PC-9 (cell line): ENCODE data around the gene TSACC. TPM values are rescaled to one million over a fixed set of nuclear protein-coding genes. Genes with fewer than 3 reads are reported as not detected.

ENCODE experiments used
- BruUV-seq: library from RNA; stranded (reverse); fragments of 400-500 nt; replicated peaks from 2 replicates; lab custom pipeline; 2021; lab: Mats Ljungman, UMichigan
- CTCF ChIA-PET: fragments of 300-600 bp; sonication (Branson Sonifier 250); formaldehyde crosslinking; loops from one replicate; lab custom pipeline; 2022; ENCODE audit warnings: antibody characterized with exemption; lab: Charles Lee
- POLR2A ChIA-PET: fragments of 300-600 bp; sonication (Branson Sonifier 250); formaldehyde crosslinking; loops from one replicate; lab custom pipeline; 2022; ENCODE audit warnings: antibody characterized with exemption; ENCODE audit not compliant: unreplicated experiment; lab: Charles Lee
- DNase-seq, 2 experiments: peaks; one replicate each; pipeline versions ENCODE4 v3.0.0 to v3.0.0-alpha.2; 2015 to 2022; ENCODE audit warnings: mixed read lengths in 1 of 2
- H2AFZ ChIP-seq: fragments of 200-600 bp; sonication (generic); 2 replicates; pipeline ENCODE4 v1.8.1; 2017; ENCODE audit warnings: antibody characterized with exemption
- H3F3A ChIP-seq: fragments of 200-600 bp; sonication (generic); 2 replicates; pipeline ENCODE4 v1.8.1; 2017; ENCODE audit warnings: antibody characterized with exemption, mild to moderate bottlenecking, low read depth; ENCODE audit not compliant: insufficient read depth
- H3K27ac ChIP-seq: fragments of 200-600 bp; sonication (generic); 2 replicates; pipeline ENCODE4 v1.6.1; 2016; ENCODE audit warnings: mixed run types
- H3K27me3 ChIP-seq: fragments of 200-600 bp; sonication (generic); 2 replicates; pipeline ENCODE4 v1.6.1; 2016; ENCODE audit warnings: low read depth, mixed run types; ENCODE audit not compliant: insufficient read depth
- H3K36me3 ChIP-seq: fragments of 200-600 bp; sonication (generic); 2 replicates; pipeline ENCODE4 v1.6.1; 2016; ENCODE audit warnings: low read depth, mixed run types
- H3K4me1 ChIP-seq: fragments of 200-600 bp; sonication (generic); replicated peaks from 2 replicates; pipeline ENCODE4 v1.6.1; 2016; ENCODE audit warnings: mixed run types; ENCODE audit not compliant: insufficient read depth
- H3K4me2 ChIP-seq: fragments of 200-600 bp; sonication (generic); 2 replicates; pipeline ENCODE4 v1.6.1; 2017; ENCODE audit warnings: mixed run types
- H3K4me3 ChIP-seq: fragments of 200-600 bp; sonication (generic); 2 replicates; pipeline ENCODE4 v1.6.1; 2016; ENCODE audit warnings: mixed run types
- H3K79me2 ChIP-seq: fragments of 200-600 bp; sonication (generic); 2 replicates; pipeline ENCODE4 v1.6.1; 2017; ENCODE audit warnings: low read depth, mixed run types
- H3K9me2 ChIP-seq: fragments of 200-600 bp; sonication (generic); 2 replicates; pipeline ENCODE4 v1.8.1; 2017; ENCODE audit warnings: mild to moderate bottlenecking; ENCODE audit not compliant: insufficient read depth
- H3K9me3 ChIP-seq: fragments of 200-600 bp; sonication (generic); 2 replicates; pipeline ENCODE4 v1.8.1; 2016; ENCODE audit warnings: low read depth; ENCODE audit not compliant: insufficient read depth
- H4K20me1 ChIP-seq: fragments of 200-600 bp; sonication (generic); 2 replicates; pipeline ENCODE4 v1.8.1; 2017; ENCODE audit not compliant: insufficient read depth
- EZH2 ChIP-seq: fragments of 200-600 bp; sonication (generic); IDR thresholded peaks from 2 replicates; pipeline ENCODE4 v1.8.0; 2017; ENCODE audit warnings: antibody characterized with exemption, low read depth
- intact Hi-C: fragments of 100-400 bp; cut with micrococcal nuclease; formaldehyde crosslinking; loops from one replicate; pipeline ENCODE4 v1.10.0; 2022; ENCODE audit not compliant: unreplicated experiment
- total RNA-seq: library from RNA; stranded (reverse); gene quantifications from 2 replicates; pipeline ENCODE4 v1.2.3, GENCODE V29; 2021
- TF ChIP-seq, protein P1 (sequence below): fragments of 200-600 bp; sonication (generic); conservative IDR thresholded peaks from 2 replicates; pipeline ENCODE4 v1.6.1; 2017; ENCODE audit warnings: mixed run types, antibody characterized with exemption, mild to moderate bottlenecking, moderate library complexity

The TSACC gene
- total RNA-seq, 1 experiment from 2014 or later = 1.3 TPM

DNA sequence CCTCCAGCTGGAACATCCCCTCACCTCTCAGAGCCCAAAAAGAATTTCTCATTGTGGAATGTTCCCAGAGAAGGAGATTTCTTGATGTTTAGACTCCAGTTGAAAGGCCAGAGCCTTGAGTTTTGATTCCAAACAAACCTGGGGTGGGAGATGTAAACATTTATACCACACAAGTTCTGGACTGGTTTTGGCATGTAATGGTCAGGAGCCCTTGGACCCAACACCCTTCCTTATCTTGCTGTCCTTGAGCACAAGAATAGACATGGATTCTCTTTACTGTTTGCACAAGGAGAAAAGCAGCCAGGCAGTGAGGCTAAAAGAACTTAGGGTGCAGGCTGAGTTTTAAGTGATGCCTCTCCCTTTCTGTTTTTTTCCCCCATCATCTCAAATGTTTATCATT is 35.2 kb downstream of the TSACC start:
- no TSS peak for BruUV-seq
- no peaks in the 10 kb centered on the region for H3K36me3 ChIP-seq
- no peaks in the 10 kb centered on the region for H4K20me1 ChIP-seq
- H3F3A ChIP-seq = peaks cover 11% of the 10 kb centered on the region; the same call in 1 of the 2 replicates
- H3K4me2 ChIP-seq = no peak overlapping the region
- peaks cover 37% of the 10 kb centered on the region for H3K4me1 ChIP-seq
- DNase-seq = no peak
- CTCF ChIA-PET = interaction anchor here (1.0 kb wide), 1 partner anchor 73 kb away, joined by 3 read pairs; no protein-coding TSS in a partner anchor
- TF ChIP-seq, protein P1, sequence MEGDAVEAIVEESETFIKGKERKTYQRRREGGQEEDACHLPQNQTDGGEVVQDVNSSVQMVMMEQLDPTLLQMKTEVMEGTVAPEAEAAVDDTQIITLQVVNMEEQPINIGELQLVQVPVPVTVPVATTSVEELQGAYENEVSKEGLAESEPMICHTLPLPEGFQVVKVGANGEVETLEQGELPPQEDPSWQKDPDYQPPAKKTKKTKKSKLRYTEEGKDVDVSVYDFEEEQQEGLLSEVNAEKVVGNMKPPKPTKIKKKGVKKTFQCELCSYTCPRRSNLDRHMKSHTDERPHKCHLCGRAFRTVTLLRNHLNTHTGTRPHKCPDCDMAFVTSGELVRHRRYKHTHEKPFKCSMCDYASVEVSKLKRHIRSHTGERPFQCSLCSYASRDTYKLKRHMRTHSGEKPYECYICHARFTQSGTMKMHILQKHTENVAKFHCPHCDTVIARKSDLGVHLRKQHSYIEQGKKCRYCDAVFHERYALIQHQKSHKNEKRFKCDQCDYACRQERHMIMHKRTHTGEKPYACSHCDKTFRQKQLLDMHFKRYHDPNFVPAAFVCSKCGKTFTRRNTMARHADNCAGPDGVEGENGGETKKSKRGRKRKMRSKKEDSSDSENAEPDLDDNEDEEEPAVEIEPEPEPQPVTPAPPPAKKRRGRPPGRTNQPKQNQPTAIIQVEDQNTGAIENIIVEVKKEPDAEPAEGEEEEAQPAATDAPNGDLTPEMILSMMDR = no peak
- no peak for TF ChIP-seq EZH2
- intact Hi-C loops = no loop called here
- no peaks in the 10 kb centered on the region for H3K27me3 ChIP-seq
- H3K79me2 ChIP-seq = no peaks in the 10 kb centered on the region
- no peak overlapping the region for H2AFZ ChIP-seq
- no peak overlapping the region for H3K27ac ChIP-seq
- no peak overlapping the region for H3K4me3 ChIP-seq
- H3K9me3 ChIP-seq = no peaks in the 10 kb centered on the region
- POLR2A ChIA-PET = no interaction called here
- no peaks in the 10 kb centered on the region for H3K9me2 ChIP-seq

DNA sequence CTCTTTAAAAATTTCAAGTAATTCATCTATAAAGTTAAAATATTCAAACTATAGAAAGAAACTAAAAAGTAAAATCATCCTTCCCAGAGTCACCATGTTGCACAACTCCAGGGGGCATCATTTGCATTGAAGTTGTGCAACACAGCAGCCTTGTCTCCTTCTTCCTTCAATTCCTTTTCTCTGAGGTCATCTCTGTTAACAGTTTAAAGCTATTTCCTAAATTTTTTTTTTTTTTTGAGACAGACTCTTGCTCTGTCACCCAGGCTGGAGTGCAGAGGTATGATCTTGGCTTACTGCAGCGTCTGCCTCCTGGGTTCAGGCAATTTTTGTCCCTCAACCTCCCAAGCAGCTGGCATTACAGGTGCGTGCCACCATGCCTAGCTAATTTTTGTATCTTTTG is 37.8 kb downstream of the TSACC start:
- POLR2A ChIA-PET = no interaction called here
- intact Hi-C loops = no loop called here

GRCh38 chr1:156376958-156377919 is 38.9 kb downstream of the TSACC start:
- H3F3A ChIP-seq = peaks cover 16% of the 10 kb centered on the region; the same call in 1 of the 2 replicates
- no peaks in the 10 kb centered on the region for H3K79me2 ChIP-seq
- ChIA-PET CTCF (interaction anchor here (0.7 kb wide), 1 partner anchor 46 kb away, joined by 4 read pairs; no protein-coding TSS in a partner anchor), POLR2A (interaction anchor here (0.6 kb wide), 1 partner anchor 105 kb away, joined by 7 read pairs; no protein-coding TSS in a partner anchor)
- H3K36me3 ChIP-seq = no peaks in the 10 kb centered on the region
- no peaks in the 10 kb centered on the region for H4K20me1 ChIP-seq
- no peaks in the 10 kb centered on the region for H3K27me3 ChIP-seq
- H3K9me3 ChIP-seq = no peaks in the 10 kb centered on the region
- BruUV-seq = no TSS peak
- H3K27ac ChIP-seq = no peak overlapping the region
- no peak overlapping the region for H3K4me3 ChIP-seq
- H2AFZ ChIP-seq = no peak overlapping the region
- no peak for DNase-seq
- intact Hi-C loops = no loop called here
- H3K4me2 ChIP-seq = no peak overlapping the region
- no peaks in the 10 kb centered on the region for H3K9me2 ChIP-seq
- H3K4me1 ChIP-seq = peaks cover 21% of the 10 kb centered on the region
- TF ChIP-seq, protein P1 = no peak
- no peak for TF ChIP-seq EZH2

More for the DNA sequence above, 37.8 kb downstream of the TSACC start:
- BruUV-seq = no TSS peak
- TF ChIP-seq, protein P1 = no peak
- no peak for TF ChIP-seq EZH2
- Histone ChIP-seq H3K27me3 (no peaks in the 10 kb centered on the region), H3K9me3 (no peaks in the 10 kb centered on the region), H3K4me3 (no peak overlapping the region), H3K79me2 (no peaks in the 10 kb centered on the region), H2AFZ (no peak overlapping the region), H4K20me1 (no peaks in the 10 kb centered on the region), H3K4me2 (no peak overlapping the region), H3F3A (peaks cover 16% of the 10 kb centered on the region; the same call in 1 of the 2 replicates), H3K27ac (no peak overlapping the region), H3K4me1 (peaks cover 31% of the 10 kb centered on the region), H3K9me2 (no peaks in the 10 kb centered on the region), H3K36me3 (no peaks in the 10 kb centered on the region)
- peak in 1 of 2 experiments; percentile 61 for DNase-seq
- CTCF ChIA-PET = interaction anchor here (0.6 to 0.8 kb wide), 5 partner anchors 11 to 470 kb away, joined by 3 to 6 read pairs (median 4); no protein-coding TSS in a partner anchor
